GM12891 (cell line): ENCODE results near the gene BARD1.

Experiments
- POLR2A ChIP-seq: IDR thresholded peaks from 2 replicates; pipeline ENCODE4 v1.6.1; 2011; ENCODE audit warnings: low read depth, low read length, control low read depth
- POLR2AphosphoS5 ChIP-seq: IDR thresholded peaks from 2 replicates; pipeline ENCODE4 v1.6.1; 2011; ENCODE audit warnings: low read depth, low read length, control low read depth
- SPI1 ChIP-seq: IDR thresholded peaks from 2 replicates; pipeline ENCODE4 v1.6.1; 2011; ENCODE audit warnings: low read depth, low read length, control low read depth
- TAF1 ChIP-seq: IDR thresholded peaks from 2 replicates; pipeline ENCODE4 v1.6.1; 2011; ENCODE audit warnings: low read depth, low read length, control low read depth

- TF ChIP-seq POLR2A (no peak), POLR2AphosphoS5 (no peak), TAF1 (no peak), SPI1 (no peak)
These were observed 27.1 kb upstream of the BARD1 start for GRCh38 chr2:214836568-214836967.
